HG03097 (cell line): ENCODE results near the gene ZIC5.

Experiments used
- ATAC-seq: cut with Tn5 transposase; IDR thresholded peaks from one replicate; pipeline ENCODE4 v1.9.1; 2021; ENCODE audit not compliant: unreplicated experiment, low FRiP score

ZIC5 gene

DNA sequence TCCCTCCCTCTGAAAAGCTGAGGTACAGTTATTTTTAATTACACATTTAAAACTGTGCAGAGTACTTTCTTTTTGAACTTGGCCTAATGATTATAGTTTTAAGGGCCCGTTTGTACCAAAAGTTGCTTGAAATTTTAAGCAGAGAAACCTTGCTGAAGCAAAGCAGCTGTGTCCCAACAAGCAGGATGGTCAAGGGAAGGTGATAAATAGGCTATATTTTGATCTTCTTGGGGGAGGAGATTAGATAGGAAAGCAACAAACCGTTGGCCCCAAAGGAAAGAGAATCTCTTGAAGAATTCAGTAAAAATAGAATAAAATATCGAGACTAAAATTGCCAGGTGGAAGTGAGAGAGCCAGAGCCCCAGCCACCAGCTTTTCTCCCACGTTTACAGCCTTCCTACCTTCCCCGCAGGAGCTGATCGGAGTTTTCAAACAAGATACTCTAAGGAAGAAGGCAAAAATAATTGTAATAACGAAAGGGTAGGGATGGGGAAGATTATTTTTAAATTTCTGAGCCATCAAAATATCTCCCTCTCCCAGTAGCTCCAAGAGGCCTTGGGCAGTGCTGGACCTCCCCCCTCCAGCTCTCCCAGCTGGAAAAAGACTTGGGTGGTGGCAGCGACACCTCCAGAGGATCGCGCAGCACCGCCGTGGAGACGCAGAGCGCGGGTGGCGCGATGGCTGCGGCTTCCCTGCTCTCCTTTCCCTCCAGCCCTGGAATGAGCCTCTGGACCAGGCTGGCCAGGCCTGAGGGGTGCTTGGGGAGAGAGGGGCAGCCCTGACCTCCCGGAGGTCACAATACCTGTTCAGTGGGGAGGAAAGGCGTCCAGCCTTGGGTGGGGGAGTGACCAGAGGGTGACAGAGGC, 15.8 kb upstream of the ZIC5 start:
- ATAC-seq = no peak

GRCh38 chr13:99986741-99987140, 15.2 kb upstream of the ZIC5 start:
- ATAC-seq = no peak

DNA sequence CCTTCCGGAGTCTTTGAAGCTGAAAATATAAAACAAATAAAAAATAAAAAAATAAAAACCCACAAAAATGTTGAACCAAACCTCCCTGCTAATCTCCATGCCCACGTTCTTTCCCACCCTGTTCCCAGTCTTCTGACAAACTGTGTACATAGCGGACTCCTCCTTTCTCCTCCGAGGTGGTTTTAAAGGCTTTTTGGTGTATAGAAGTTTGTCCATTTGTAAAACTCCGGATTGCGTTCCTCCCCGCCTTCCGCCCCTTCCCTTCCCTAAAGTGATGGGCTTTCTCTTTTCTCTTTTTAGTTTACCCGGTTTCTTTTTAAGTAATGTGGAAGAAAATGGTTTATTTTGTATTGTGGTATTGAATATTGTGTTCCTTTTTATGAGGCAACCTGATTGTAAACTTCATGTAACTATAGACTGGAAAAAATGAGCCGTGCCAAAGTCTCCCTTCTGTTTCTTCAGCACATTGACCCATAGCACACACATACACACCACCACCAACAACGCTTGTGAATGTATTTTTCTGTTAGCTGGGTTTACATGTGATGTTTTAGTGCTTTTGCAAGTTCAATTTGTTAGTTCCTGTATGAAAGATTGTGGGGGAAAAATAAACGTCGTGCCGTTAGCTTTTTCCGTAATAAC, 14.4 kb upstream of the ZIC5 start:
- ATAC-seq = no peak

DNA sequence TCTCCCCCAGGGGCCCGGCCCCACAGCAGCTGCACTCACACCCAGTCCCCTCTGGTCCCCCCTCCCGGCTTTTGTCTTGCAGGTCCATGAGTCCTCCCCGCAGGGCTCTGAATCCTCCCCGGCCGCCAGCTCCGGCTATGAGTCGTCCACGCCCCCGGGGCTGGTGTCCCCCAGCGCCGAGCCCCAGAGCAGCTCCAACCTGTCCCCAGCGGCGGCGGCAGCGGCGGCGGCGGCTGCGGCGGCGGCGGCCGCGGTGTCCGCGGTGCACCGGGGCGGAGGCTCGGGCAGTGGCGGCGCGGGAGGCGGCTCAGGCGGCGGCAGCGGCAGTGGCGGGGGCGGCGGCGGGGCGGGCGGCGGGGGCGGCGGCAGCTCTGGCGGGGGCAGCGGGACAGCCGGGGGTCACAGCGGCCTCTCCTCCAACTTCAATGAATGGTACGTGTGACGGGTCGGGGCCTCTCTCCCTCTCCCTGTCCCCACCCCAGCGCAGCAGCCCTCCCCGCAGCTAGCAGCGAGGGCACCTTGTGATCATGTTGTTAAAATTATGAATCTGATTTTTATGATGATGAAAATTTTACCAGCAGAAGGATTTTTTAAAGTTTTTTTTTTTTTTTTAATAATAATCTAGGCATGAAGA, 13.8 kb upstream of the ZIC5 start:
- ATAC-seq = no peak

GRCh38 chr13:99984461-99985240, 13.1 kb upstream of the ZIC5 start:
- no peak for ATAC-seq

DNA sequence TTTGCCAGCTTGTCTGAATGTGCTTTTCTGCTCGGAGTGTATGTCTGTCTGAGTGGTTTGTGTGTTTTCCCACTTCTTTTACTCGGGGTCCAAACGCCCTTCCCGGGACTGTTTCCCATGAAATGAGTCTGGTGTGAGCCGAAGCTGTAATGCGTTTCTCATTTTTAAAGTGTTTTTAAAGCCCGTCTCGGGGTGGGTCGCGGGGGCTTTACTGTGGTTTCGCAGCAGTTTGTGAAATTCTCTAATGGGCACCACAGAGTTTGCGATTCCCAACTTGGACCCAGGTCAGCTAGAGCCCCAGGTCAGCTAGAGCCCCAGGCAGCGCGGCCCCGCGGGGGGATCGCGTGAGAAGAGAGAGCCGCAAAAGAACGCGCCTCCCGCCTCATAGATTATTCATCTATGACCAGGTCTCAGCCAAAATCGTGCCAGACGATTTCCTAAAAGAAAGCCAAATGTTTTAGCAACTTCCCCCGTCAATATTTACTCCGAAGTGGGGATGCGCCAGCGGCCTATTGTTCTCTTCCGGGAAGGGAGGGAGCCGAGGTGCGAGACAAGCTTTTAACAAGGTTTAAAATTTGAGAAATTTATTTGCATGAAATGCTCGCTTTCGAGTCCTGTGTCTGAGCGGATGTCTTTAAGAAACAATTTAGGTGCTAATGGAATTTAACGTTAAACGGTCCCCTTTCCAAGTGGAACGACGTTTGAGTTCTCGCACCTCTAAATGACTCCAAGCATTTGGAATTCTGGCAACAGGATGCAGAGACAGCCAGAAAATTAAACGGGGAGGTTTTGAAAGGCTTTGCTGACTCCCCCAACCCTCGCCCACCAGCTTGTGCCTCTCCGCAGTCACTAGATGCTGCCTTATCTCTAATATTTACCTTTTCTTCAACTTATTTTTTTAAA, 12.2 kb upstream of the ZIC5 start:
- ATAC-seq = no peak

DNA sequence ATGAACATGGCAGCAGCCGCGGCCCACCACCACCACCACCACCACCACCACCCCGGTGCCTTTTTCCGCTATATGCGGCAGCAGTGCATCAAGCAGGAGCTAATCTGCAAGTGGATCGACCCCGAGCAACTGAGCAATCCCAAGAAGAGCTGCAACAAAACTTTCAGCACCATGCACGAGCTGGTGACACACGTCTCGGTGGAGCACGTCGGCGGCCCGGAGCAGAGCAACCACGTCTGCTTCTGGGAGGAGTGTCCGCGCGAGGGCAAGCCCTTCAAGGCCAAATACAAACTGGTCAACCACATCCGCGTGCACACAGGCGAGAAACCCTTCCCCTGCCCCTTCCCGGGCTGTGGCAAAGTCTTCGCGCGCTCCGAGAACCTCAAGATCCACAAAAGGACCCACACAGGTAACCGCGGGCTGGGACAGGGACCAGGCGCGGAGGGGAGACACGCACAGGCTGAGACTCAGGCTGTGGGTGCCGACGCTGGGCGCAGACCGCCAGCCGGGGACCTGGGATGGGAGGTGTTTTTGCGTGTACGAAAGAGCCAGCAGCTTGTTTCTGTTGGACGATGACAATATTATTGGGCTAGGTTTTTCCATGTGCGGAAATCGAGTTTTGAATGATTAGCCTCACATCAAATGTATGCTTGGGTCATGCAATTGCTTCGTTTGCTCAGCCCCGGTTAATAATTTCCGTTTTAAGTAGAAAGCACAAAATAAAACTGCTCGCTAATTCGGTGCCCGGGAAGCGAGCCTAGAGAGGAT, 11.3 kb upstream of the ZIC5 start:
- no peak for ATAC-seq

DNA sequence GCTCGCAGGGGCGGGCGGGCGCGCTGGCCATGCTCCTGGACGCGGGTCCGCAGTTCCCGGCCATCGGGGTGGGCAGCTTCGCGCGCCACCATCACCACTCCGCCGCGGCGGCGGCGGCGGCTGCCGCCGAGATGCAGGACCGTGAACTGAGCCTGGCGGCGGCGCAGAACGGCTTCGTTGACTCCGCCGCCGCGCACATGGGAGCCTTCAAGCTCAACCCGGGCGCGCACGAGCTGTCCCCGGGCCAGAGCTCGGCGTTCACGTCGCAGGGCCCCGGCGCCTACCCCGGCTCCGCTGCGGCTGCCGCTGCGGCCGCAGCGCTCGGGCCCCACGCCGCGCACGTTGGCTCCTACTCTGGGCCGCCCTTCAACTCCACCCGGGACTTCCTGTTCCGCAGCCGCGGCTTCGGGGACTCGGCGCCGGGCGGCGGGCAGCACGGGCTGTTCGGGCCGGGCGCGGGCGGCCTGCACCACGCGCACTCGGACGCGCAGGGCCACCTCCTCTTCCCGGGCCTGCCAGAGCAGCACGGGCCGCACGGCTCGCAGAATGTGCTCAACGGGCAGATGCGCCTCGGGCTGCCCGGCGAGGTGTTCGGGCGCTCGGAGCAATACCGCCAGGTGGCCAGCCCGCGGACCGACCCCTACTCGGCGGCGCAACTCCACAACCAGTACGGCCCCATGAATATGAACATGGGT, 10.6 kb upstream of the ZIC5 start:
- no peak for ATAC-seq

DNA sequence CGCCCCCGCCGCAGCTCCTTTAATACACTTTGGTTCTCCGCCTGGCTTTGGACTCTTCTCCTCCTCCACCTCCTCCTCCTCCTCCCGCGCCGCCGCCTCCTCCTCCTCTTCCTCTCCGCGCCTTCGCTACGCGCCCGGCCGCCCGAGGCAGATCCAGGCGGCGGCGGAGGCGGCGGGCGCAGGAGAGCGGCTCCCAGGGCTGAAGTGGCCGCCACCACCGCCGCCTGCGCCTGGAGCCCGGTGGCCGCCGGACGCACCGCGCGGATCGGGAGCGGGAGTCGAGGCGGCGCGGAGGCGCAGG, 10.1 kb upstream of the ZIC5 start, which contains the start of gene ZIC2:
Gene ZIC2 (plus strand): TSS at position 50 of the 301 bp plus-strand sequence. CDS start 281 bp downstream, outside the sequence.
- ATAC-seq = no peak

DNA sequence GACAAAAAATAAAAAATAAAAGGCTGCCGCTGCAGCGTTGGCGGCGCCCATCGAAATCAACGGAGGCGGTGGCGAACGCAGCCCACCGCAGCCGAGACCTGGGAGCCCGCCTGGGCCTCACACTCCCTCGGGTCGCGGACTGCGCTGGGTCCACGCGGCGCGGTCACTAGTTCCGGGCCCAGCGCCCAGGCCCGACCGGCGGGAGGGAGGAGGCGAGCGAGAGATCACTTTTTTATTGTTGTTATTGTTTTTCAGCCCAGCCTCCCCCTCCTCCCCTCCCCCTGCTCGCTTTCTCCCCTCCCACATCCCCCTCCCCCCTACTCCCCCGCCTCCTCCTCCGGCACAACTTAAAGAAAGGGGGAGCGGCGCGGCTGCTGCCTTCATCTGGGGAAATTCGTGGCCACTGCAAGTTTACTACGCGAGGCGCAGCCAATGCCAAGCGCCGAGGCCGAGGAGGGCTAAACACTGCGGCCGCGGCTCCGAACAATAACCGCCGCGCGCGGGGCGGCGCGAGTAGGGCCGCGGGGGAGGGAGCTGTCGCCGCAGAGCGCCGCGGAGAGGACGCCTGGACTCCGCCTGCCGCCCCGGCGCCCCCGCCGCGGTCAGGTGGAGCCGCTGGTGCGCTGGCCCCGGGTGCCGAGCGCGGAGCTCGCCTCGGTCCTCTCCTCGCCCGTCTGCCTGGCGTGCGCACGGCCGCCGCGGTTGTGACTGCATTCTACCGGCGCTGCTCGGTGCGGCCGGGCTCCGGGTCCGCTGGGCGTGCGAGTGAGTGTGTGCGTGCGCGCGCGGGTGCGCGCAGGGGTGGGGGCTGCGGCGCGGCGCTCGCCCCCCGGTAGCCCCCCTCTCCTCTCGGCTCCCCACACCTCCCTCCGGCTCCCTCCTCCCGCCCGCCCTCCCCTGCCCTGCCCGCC, 9.5 kb upstream of the ZIC5 start:
- no peak for ATAC-seq

DNA sequence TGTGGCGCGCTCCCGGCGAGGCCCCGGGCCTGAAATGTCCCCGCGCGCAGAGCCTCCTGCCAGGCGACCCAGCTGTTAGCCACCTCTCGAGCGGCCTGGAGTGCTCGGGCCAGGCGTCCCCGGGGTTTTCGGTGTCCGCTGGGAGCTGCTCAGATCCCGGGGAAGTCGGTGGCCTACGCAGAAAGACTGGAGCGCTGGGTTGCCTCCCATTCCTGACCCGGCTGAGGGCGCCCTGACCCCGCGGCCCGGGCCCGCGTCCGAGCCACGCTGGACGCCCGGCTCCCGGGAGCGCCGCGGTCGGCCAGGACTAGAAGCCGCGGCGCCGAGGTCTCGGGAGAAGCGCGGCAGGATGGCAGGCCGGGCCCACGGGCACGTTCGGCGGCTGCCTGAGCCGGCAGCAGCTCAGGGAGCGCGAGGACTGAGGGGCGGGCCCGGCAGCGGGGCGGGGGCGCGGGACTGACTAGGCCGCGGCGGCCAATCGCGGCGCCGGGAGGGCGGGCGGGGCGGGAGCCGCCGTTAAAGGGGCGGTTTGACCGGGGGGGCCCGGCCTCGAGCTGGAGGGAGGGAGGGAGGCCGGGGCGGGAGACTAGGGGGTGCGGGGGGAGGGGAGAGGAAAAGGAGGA, 8.7 kb upstream of the ZIC5 start:
- no peak for ATAC-seq

- no peak for ATAC-seq
Measured at GRCh38 chr13:99979453-99980200, 8.1 kb upstream of the ZIC5 start.

DNA sequence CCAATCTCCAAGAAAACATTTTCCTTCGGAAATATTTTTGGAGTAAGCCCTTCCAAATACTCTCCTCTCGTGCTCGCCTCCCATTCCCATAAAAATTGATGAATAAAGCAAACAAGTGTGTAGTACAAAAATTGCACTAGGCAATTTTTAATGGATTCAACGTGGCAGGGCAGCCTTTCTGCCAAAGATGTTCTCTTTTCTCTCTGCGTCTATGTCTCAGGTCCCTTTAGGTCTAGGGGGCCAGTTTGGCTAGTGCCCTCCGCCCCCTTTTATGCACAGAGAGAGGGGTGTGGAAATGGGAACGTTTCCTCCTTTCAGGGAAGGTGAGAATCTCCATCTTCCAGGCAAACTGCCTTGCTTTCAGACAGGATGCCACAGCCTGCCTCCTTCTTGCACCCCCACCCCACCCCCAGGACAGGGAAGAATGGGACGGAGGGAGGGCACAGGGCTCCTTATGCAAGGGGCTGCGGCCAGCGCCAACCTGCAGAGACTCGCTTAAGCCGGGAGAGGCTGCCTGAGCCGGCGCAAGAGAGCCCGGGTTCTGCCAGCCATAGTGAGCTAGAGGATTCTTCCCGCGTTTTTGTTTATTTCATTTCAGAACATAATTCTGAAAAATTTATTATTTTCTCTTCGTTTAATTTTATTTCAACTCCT, 7.4 kb upstream of the ZIC5 start:
- no peak for ATAC-seq

GRCh38 chr13:99977912-99978798, 6.6 kb upstream of the ZIC5 start:
- no peak for ATAC-seq

- no peak for ATAC-seq
Measured at GRCh38 chr13:99977334-99977911, 5.9 kb upstream of the ZIC5 start.
